Astrocyte (in vitro differentiated cells and primary cell): Measurements from ENCODE around the gene FBXO17. TPM values are rescaled to one million over a fixed set of nuclear protein-coding genes. Genes with fewer than 3 reads are reported as not detected.

ENCODE experiments used
- DNase-seq: peaks from one replicate; pipeline ENCODE4 v3.0.0-alpha.2; 2010; ENCODE audit warnings: low read depth
- FAIRE-seq: peaks from 2 replicates; lab custom pipeline; 2011; peaks lifted over from hg19 to GRCh38; lab: Jason Lieb, UNC
- H2AFZ ChIP-seq: 2 replicates; pipeline ENCODE4 v1.6.0; 2012; ENCODE audit warnings: low read depth, low read length, inconsistent platforms
- H3K27ac ChIP-seq: 2 replicates; pipeline ENCODE4 v1.5.1; 2011; ENCODE audit warnings: low read depth, low read length, inconsistent platforms
- H3K27me3 ChIP-seq: 2 replicates; pipeline ENCODE4 v1.6.0; 2011; ENCODE audit warnings: low read length, inconsistent platforms; ENCODE audit not compliant: insufficient read depth
- H3K36me3 ChIP-seq: 2 replicates; pipeline ENCODE4 v1.5.1; 2011; ENCODE audit warnings: low read length, inconsistent platforms; ENCODE audit not compliant: insufficient read depth
- H3K4me1 ChIP-seq: 2 replicates; pipeline ENCODE4 v1.5.1; 2011; ENCODE audit warnings: low read length, inconsistent platforms; ENCODE audit not compliant: insufficient read depth
- H3K4me2 ChIP-seq: 2 replicates; pipeline ENCODE4 v1.6.0; 2012; ENCODE audit warnings: low read length, inconsistent platforms
- H3K4me3 ChIP-seq: 2 replicates; pipeline ENCODE4 v1.5.1; 2011; ENCODE audit warnings: low read depth, mild to moderate bottlenecking, low read length, inconsistent platforms; ENCODE audit not compliant: insufficient read depth
- H3K79me2 ChIP-seq: 2 replicates; pipeline ENCODE4 v1.6.0; 2012; ENCODE audit warnings: mild to moderate bottlenecking, low read length, inconsistent platforms; ENCODE audit not compliant: insufficient read depth
- H3K9ac ChIP-seq: 2 replicates; pipeline ENCODE4 v1.6.0; 2012; ENCODE audit warnings: mild to moderate bottlenecking, low read length, inconsistent platforms
- H3K9me3 ChIP-seq: 2 replicates; pipeline ENCODE4 v1.5.1; 2012; ENCODE audit warnings: low read depth, mild to moderate bottlenecking, low read length, inconsistent platforms; ENCODE audit not compliant: insufficient read depth
- H4K20me1 ChIP-seq: 2 replicates; pipeline ENCODE4 v1.6.0; 2012; ENCODE audit warnings: low read length, inconsistent platforms; ENCODE audit not compliant: insufficient read depth
- H3K27ac Mint-ChIP-seq: one replicate; pipeline ENCODE4 v1.8.0; 2021; ENCODE audit warnings: mild to moderate bottlenecking, mixed read lengths; ENCODE audit not compliant: unreplicated experiment
- H3K27me3 Mint-ChIP-seq: one replicate; pipeline ENCODE4 v1.8.0; 2021; ENCODE audit warnings: low read depth, mixed read lengths; ENCODE audit not compliant: unreplicated experiment
- H3K36me3 Mint-ChIP-seq: one replicate; pipeline ENCODE4 v1.8.0; 2021; ENCODE audit warnings: low read depth, mixed read lengths; ENCODE audit not compliant: unreplicated experiment
- H3K4me1 Mint-ChIP-seq: one replicate; pipeline ENCODE4 v1.8.0; 2021; ENCODE audit warnings: low read depth, mixed read lengths; ENCODE audit not compliant: unreplicated experiment
- H3K4me3 Mint-ChIP-seq: one replicate; pipeline ENCODE4 v1.8.0; 2021; ENCODE audit warnings: mild to moderate bottlenecking, moderate library complexity, mixed read lengths; ENCODE audit not compliant: unreplicated experiment
- H3K9me3 Mint-ChIP-seq: one replicate; pipeline ENCODE4 v1.8.0; 2021; ENCODE audit warnings: mild to moderate bottlenecking, mixed read lengths; ENCODE audit not compliant: unreplicated experiment
- CTCF ChIP-seq: IDR thresholded peaks from 2 replicates; pipeline ENCODE4 v1.5.1; 2011; ENCODE audit warnings: low read depth, mild to moderate bottlenecking, inconsistent platforms, low read length, moderate library complexity; ENCODE audit not compliant: insufficient read depth
- EZH2 ChIP-seq: IDR thresholded peaks from 2 replicates; pipeline ENCODE4 v1.6.1; 2012; ENCODE audit warnings: mild to moderate bottlenecking, low read length, inconsistent platforms; ENCODE audit not compliant: insufficient read depth
- total RNA-seq: library from RNA; stranded (reverse); gene quantifications from 2 replicates; pipeline ENCODE4 v1.2.1, GENCODE V29; 2021

FBXO17 gene
- total RNA-seq, 1 donor from 2014 or later, result 14.7 TPM

GRCh38 chr19:38959618-38960017 lies 15.9 kb downstream of the FBXO17 start:
- Mint-ChIP-seq H3K4me1 (peaks cover 4% of the 10 kb centered on the region), H3K27ac (no peak overlapping the region), H3K4me3 (no peak overlapping the region), H3K36me3 (no peaks in the 10 kb centered on the region), H3K27me3 (no peaks in the 10 kb centered on the region), H3K9me3 (no peaks in the 10 kb centered on the region)
- DNase-seq, result no peak
- no peak overlapping the region for H3K9ac ChIP-seq
- no peaks in the 10 kb centered on the region for H3K36me3 ChIP-seq
- no peak overlapping the region for H2AFZ ChIP-seq
- H3K9me3 ChIP-seq, result no peaks in the 10 kb centered on the region
- peaks cover 4% of the 10 kb centered on the region for H3K4me1 ChIP-seq
- H3K27me3 ChIP-seq, result no peaks in the 10 kb centered on the region
- no peak overlapping the region for H3K4me2 ChIP-seq
- no peaks in the 10 kb centered on the region for H4K20me1 ChIP-seq
- H3K4me3 ChIP-seq, result no peak overlapping the region
- H3K79me2 ChIP-seq, result no peaks in the 10 kb centered on the region
- no peak overlapping the region for H3K27ac ChIP-seq
- TF ChIP-seq CTCF (no peak), EZH2 (no peak)
- no peak for FAIRE-seq

GRCh38 chr19:38958301-38958700 lies 17.2 kb downstream of the FBXO17 start:
- FAIRE-seq (no peak), DNase-seq (no peak)
- Histone ChIP-seq H3K4me1 (peaks cover 4% of the 10 kb centered on the region), H2AFZ (no peak overlapping the region), H3K27me3 (no peaks in the 10 kb centered on the region), H3K36me3 (no peaks in the 10 kb centered on the region), H3K9me3 (no peaks in the 10 kb centered on the region), H3K79me2 (no peaks in the 10 kb centered on the region), H3K4me2 (no peak overlapping the region), H4K20me1 (peaks cover 4% of the 10 kb centered on the region), H3K4me3 (no peak overlapping the region), H3K27ac (no peak overlapping the region), H3K9ac (no peak overlapping the region)
- no peaks in the 10 kb centered on the region for H3K27me3 Mint-ChIP-seq
- peaks cover 4% of the 10 kb centered on the region for H3K4me1 Mint-ChIP-seq
- TF ChIP-seq EZH2 (no peak), CTCF (no peak)
- H3K4me3 Mint-ChIP-seq, result peak overlapping the region; percentile 50
- H3K36me3 Mint-ChIP-seq, result peaks cover 2% of the 10 kb centered on the region
- no peak overlapping the region for H3K27ac Mint-ChIP-seq
- H3K9me3 Mint-ChIP-seq, result no peaks in the 10 kb centered on the region

- Histone ChIP-seq H3K27me3 (no peaks in the 10 kb centered on the region), H4K20me1 (peaks cover 4% of the 10 kb centered on the region), H3K9ac (no peak overlapping the region), H3K4me2 (no peak overlapping the region), H2AFZ (no peak overlapping the region), H3K4me3 (no peak overlapping the region), H3K79me2 (no peaks in the 10 kb centered on the region), H3K36me3 (no peaks in the 10 kb centered on the region), H3K4me1 (no peaks in the 10 kb centered on the region), H3K9me3 (no peaks in the 10 kb centered on the region), H3K27ac (no peak overlapping the region)
- peaks cover 3% of the 10 kb centered on the region for H3K36me3 Mint-ChIP-seq
- no peak for DNase-seq
- no peaks in the 10 kb centered on the region for H3K9me3 Mint-ChIP-seq
- peaks cover 5% of the 10 kb centered on the region for H3K4me1 Mint-ChIP-seq
- no peak for TF ChIP-seq EZH2
- no peak for TF ChIP-seq CTCF
- H3K27ac Mint-ChIP-seq, result no peak overlapping the region
- no peak for FAIRE-seq
- no peaks in the 10 kb centered on the region for H3K27me3 Mint-ChIP-seq
- no peak overlapping the region for H3K4me3 Mint-ChIP-seq
Observed at GRCh38 chr19:38956264-38956663, 19.3 kb downstream of the FBXO17 start.
